KMS-11 (cell line): Measurements from ENCODE around the gene BTBD9.

Experiments used
- H2AFZ ChIP-seq: fragments of 200-600 bp; sonication (generic); 2 replicates; pipeline ENCODE4 v1.6.1; 2016; ENCODE audit warnings: antibody characterized with exemption, mixed run types, low read depth
- H3K27ac ChIP-seq: fragments of 200-600 bp; sonication (generic); 2 replicates; pipeline ENCODE4 v1.6.1; 2016; ENCODE audit warnings: mild to moderate bottlenecking, mixed run types
- H3K27me3 ChIP-seq: fragments of 200-600 bp; sonication (generic); 2 replicates; pipeline ENCODE4 v1.6.1; 2017; ENCODE audit warnings: mild to moderate bottlenecking, low read depth, mixed run types, moderate library complexity; ENCODE audit not compliant: insufficient read depth
- H3K36me3 ChIP-seq: fragments of 200-600 bp; sonication (generic); 2 replicates; pipeline ENCODE4 v1.6.1; 2017; ENCODE audit warnings: mild to moderate bottlenecking, mixed run types; ENCODE audit not compliant: insufficient read depth
- H3K4me1 ChIP-seq: fragments of 200-600 bp; sonication (generic); 2 replicates; pipeline ENCODE4 v1.6.1; 2016; ENCODE audit warnings: mild to moderate bottlenecking, low read depth, mixed run types; ENCODE audit not compliant: poor library complexity, severe bottlenecking
- H3K4me2 ChIP-seq: fragments of 200-600 bp; sonication (generic); 2 replicates; pipeline ENCODE4 v1.7.0; 2016; ENCODE audit warnings: mild to moderate bottlenecking, mixed run types
- H3K4me3 ChIP-seq: fragments of 200-600 bp; sonication (generic); IDR thresholded peaks from 2 replicates; pipeline ENCODE4 v1.6.1; 2017; ENCODE audit warnings: low read depth, low read length, mixed read lengths; ENCODE audit not compliant: insufficient read depth
- H3K79me2 ChIP-seq: fragments of 200-600 bp; sonication (generic); 2 replicates; pipeline ENCODE4 v1.6.1; 2016; ENCODE audit warnings: low read depth, mixed run types; ENCODE audit not compliant: insufficient read depth
- H3K9ac ChIP-seq: fragments of 200-600 bp; sonication (generic); 2 replicates; pipeline ENCODE4 v1.6.1; 2016; ENCODE audit warnings: mild to moderate bottlenecking, mixed run types
- H4K20me1 ChIP-seq: fragments of 200-600 bp; sonication (generic); 2 replicates; pipeline ENCODE4 v1.6.1; 2016; ENCODE audit warnings: mild to moderate bottlenecking, mixed run types; ENCODE audit not compliant: insufficient read depth
- TF ChIP-seq, protein P1 (sequence below): fragments of 200-600 bp; sonication (generic); conservative IDR thresholded peaks from 2 replicates; pipeline ENCODE4 v1.6.1; 2017; ENCODE audit warnings: low read depth, mild to moderate bottlenecking, antibody characterized with exemption, low read length, moderate library complexity, mixed read lengths

Gene BTBD9

DNA sequence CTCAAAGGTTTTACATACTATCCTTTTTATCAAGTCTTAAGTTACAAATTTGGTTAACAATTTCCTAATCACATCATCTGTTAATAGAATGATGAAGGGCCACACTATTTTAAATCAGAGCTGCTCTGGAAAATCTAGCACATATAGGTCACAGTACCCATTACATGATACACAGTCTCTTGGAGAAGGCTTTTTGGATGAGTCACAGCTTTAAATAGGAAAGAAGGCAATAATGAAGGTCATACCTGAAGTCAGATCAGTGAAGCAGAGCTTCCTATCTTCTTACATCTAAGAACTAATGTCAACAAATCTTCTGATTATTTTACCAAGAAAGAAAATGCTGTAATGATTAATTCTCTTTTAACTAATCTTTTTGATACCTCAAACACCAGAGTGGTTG, 248.5 kb downstream of the BTBD9 start:
- H2AFZ ChIP-seq: no peak overlapping the region
- no peak overlapping the region for H3K27ac ChIP-seq
- H3K4me3 ChIP-seq: no peak overlapping the region
- H4K20me1 ChIP-seq: no peaks in the 10 kb centered on the region
- no peaks in the 10 kb centered on the region for H3K36me3 ChIP-seq
- TF ChIP-seq, protein P1, sequence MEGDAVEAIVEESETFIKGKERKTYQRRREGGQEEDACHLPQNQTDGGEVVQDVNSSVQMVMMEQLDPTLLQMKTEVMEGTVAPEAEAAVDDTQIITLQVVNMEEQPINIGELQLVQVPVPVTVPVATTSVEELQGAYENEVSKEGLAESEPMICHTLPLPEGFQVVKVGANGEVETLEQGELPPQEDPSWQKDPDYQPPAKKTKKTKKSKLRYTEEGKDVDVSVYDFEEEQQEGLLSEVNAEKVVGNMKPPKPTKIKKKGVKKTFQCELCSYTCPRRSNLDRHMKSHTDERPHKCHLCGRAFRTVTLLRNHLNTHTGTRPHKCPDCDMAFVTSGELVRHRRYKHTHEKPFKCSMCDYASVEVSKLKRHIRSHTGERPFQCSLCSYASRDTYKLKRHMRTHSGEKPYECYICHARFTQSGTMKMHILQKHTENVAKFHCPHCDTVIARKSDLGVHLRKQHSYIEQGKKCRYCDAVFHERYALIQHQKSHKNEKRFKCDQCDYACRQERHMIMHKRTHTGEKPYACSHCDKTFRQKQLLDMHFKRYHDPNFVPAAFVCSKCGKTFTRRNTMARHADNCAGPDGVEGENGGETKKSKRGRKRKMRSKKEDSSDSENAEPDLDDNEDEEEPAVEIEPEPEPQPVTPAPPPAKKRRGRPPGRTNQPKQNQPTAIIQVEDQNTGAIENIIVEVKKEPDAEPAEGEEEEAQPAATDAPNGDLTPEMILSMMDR: no peak
- H3K9ac ChIP-seq: no peak overlapping the region
- no peak overlapping the region for H3K4me2 ChIP-seq
- no peaks in the 10 kb centered on the region for H3K79me2 ChIP-seq
- H3K4me1 ChIP-seq: no peaks in the 10 kb centered on the region
- no peaks in the 10 kb centered on the region for H3K27me3 ChIP-seq

DNA sequence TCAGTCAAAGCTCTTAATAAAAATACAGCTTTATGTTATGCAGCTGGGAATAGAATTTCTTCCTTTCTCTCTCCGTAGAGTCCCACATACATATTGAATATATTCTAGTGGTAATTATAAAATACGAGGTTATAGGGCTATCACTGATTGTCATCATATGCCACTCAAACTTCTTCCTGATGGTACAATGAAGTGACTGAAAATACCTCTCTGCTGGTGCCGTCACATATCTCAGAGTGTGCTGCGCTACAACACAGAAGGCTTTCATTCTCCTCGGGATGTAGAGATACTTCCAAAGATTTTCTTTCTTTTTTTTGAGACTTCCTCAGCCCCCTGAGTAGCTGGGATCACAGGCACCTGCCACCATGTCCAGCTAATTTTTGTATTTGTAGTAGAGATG, 249.9 kb downstream of the BTBD9 start:
- Histone ChIP-seq H3K4me2 (no peak overlapping the region), H3K79me2 (no peaks in the 10 kb centered on the region), H4K20me1 (no peaks in the 10 kb centered on the region), H3K4me1 (no peaks in the 10 kb centered on the region), H2AFZ (no peak overlapping the region), H3K27ac (no peak overlapping the region), H3K4me3 (no peak overlapping the region), H3K36me3 (no peaks in the 10 kb centered on the region), H3K9ac (no peak overlapping the region), H3K27me3 (no peaks in the 10 kb centered on the region)
- TF ChIP-seq, protein P1: no peak

DNA sequence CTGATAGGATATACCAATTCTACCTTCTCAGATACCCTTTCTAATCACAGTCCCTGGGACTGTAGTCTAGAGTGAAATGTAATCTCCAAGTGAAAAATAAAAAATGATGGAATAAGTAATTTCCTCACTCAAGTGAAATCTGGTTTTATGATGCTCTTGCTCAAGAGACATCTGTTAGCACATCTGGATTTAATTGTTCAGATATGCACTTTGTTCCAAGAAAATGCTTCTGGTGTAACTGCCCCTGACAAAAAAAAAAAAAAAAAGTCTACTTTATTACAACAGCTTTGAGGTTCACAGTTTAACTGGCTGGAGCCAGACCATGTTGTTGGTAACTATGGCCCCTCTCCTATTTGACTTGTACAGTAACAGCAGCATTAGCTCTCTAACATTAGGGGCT, 251.8 kb downstream of the BTBD9 start:
- H3K4me2 ChIP-seq: no peak overlapping the region
- H3K27me3 ChIP-seq: no peaks in the 10 kb centered on the region
- H3K79me2 ChIP-seq: no peaks in the 10 kb centered on the region
- H3K9ac ChIP-seq: no peak overlapping the region
- H2AFZ ChIP-seq: no peak overlapping the region
- H3K36me3 ChIP-seq: no peaks in the 10 kb centered on the region
- H4K20me1 ChIP-seq: no peaks in the 10 kb centered on the region
- no peak overlapping the region for H3K4me3 ChIP-seq
- no peak overlapping the region for H3K27ac ChIP-seq
- H3K4me1 ChIP-seq: no peaks in the 10 kb centered on the region
- TF ChIP-seq, protein P1: no peak

DNA sequence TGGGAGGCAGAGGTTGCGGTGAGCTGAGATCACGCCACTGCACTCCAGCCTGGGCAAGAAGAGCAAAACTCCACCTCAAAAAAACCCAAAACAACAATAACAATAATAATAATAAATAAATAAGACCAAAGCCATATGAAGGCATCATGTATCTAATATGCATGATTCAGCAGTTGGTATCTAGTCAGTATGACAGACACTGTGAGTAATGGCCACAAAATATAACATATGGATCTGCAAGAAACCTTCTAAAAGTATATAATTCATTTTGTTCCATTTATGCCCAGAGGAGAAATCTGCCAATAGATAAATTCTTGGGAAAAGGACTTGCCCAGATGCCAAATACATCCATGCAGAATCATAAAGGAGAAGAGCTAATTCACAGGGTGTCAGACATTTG, 252.3 kb downstream of the BTBD9 start:
- Histone ChIP-seq H3K4me1 (no peaks in the 10 kb centered on the region), H2AFZ (no peak overlapping the region), H4K20me1 (no peaks in the 10 kb centered on the region), H3K36me3 (no peaks in the 10 kb centered on the region), H3K4me2 (no peak overlapping the region), H3K9ac (no peak overlapping the region), H3K27me3 (no peaks in the 10 kb centered on the region), H3K27ac (no peak overlapping the region), H3K4me3 (no peak overlapping the region), H3K79me2 (no peaks in the 10 kb centered on the region)
- TF ChIP-seq, protein P1: no peak
